BE2C (cell line): ENCODE results near the gene PLXNC1.

Experiments used
- DNase-seq: peaks from one replicate; pipeline ENCODE4 v3.0.0-alpha.2; 2020
- H3K27me3 ChIP-seq: fragments of 250-450 bp; sonication (Bioruptor Pico); 2 replicates; pipeline ENCODE4 v1.5.1; 2020; ENCODE audit warnings: mild to moderate bottlenecking
- H3K36me3 ChIP-seq: fragments of 250-450 bp; sonication (Bioruptor Pico); 2 replicates; pipeline ENCODE4 v1.5.1; 2020; ENCODE audit warnings: mild to moderate bottlenecking
- H3K4me1 ChIP-seq: fragments of 250-450 bp; sonication (Bioruptor Pico); 2 replicates; pipeline ENCODE4 v1.5.1; 2020
- H3K4me3 ChIP-seq: 2 replicates; pipeline ENCODE4 v1.5.1; 2011; ENCODE audit warnings: low read depth, low read length
- H3K9me3 ChIP-seq: fragments of 250-450 bp; sonication (Bioruptor Pico); 2 replicates; pipeline ENCODE4 v1.5.1; 2020
- TF ChIP-seq, protein P1 (sequence below): IDR thresholded peaks from 2 replicates; pipeline ENCODE4 v1.5.1; 2012; ENCODE audit warnings: mild to moderate bottlenecking, low read depth, low read length

PLXNC1 gene

DNA sequence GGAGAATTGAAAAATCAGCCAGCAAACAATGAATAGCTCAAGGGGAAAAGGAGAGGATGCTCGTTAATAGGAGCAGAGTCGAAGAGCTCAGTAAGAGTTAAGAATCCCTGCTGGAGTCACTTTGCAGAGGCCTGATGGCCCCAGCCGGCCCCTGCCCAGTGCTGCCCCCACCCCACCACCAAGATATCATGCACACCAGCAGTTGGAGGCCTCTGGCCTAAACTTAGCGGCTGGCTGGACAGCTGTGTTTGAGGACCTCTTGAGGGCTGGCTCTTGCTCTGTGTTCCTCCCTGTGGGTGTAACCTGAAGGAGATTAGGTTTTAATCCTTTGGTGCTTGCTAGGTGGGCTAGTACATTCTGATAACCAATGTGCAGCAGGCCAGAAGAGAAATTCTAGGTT is 142.0 kb downstream of the PLXNC1 start:
- TF ChIP-seq, protein P1, sequence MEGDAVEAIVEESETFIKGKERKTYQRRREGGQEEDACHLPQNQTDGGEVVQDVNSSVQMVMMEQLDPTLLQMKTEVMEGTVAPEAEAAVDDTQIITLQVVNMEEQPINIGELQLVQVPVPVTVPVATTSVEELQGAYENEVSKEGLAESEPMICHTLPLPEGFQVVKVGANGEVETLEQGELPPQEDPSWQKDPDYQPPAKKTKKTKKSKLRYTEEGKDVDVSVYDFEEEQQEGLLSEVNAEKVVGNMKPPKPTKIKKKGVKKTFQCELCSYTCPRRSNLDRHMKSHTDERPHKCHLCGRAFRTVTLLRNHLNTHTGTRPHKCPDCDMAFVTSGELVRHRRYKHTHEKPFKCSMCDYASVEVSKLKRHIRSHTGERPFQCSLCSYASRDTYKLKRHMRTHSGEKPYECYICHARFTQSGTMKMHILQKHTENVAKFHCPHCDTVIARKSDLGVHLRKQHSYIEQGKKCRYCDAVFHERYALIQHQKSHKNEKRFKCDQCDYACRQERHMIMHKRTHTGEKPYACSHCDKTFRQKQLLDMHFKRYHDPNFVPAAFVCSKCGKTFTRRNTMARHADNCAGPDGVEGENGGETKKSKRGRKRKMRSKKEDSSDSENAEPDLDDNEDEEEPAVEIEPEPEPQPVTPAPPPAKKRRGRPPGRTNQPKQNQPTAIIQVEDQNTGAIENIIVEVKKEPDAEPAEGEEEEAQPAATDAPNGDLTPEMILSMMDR, result no peak
- H3K9me3 ChIP-seq, result no peaks in the 10 kb centered on the region
- H3K27me3 ChIP-seq, result no peaks in the 10 kb centered on the region
- H3K4me3 ChIP-seq, result no peak overlapping the region
- H3K36me3 ChIP-seq, result no peaks in the 10 kb centered on the region
- peaks cover 35% of the 10 kb centered on the region for H3K4me1 ChIP-seq
- no peak for DNase-seq

DNA sequence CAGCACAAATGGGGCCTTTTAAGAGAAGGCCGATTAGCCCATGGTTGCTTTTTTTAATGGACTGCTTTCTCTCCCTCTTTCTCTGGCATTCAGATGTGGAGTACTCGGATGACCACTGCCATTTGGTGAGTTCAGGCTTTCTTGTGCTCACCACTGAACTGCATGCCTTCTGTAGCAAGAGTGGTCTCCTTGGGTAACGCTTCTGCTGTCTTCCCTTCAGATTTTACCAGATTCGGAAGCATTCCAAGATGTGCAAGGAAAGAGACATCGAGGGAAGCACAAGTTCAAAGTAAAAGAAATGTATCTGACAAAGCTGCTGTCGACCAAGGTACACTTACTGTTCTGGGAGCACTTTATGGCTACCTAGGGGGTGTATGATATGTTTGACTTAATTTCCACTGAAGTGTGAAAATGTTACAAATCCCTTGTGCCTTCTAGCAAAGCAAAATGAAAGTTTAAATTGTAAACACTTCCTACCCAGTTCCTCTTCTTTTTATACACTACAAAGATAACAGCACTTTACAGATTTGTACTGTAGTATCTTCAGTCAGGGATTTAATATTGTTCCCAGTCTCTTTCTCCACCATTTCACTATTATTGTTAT is 148.8 kb downstream of the PLXNC1 start:
- H3K36me3 ChIP-seq, result no peaks in the 10 kb centered on the region; the same call in 1 of the 2 replicates
- no peaks in the 10 kb centered on the region for H3K9me3 ChIP-seq
- H3K4me1 ChIP-seq, result no peaks in the 10 kb centered on the region
- TF ChIP-seq, protein P1, result no peak
- DNase-seq, result no peak
- no peaks in the 10 kb centered on the region for H3K27me3 ChIP-seq
- H3K4me3 ChIP-seq, result no peak overlapping the region

GRCh38 chr12:94297876-94298505 is 149.6 kb downstream of the PLXNC1 start:
- Histone ChIP-seq H3K4me1 (no peaks in the 10 kb centered on the region), H3K9me3 (no peaks in the 10 kb centered on the region), H3K27me3 (no peaks in the 10 kb centered on the region), H3K36me3 (no peaks in the 10 kb centered on the region; the same call in 1 of the 2 replicates), H3K4me3 (no peak overlapping the region)
- DNase-seq, result no peak
- TF ChIP-seq, protein P1, result no peak

DNA sequence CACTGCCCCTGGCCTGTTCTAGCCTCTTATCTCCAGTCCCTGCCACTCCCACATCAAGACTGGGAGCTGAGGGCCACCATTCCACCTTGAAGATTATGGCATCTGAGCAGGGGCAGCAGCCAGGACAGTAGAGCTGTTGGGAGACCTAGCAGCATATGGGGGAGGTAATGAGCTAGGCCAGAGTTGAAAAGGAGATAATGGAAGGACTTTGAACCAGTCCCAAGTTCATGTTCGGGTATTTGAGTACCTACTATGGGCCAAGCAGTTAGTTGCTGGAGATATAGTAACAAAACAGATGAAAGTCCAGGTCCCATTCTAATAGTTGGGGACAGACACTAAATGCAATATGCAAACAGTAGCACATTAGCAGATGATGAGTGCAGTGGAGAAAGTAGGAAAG is 151.5 kb downstream of the PLXNC1 start:
- no peak for DNase-seq
- Histone ChIP-seq H3K9me3 (no peaks in the 10 kb centered on the region), H3K36me3 (no peaks in the 10 kb centered on the region; the same call in 1 of the 2 replicates), H3K27me3 (no peaks in the 10 kb centered on the region), H3K4me1 (no peaks in the 10 kb centered on the region), H3K4me3 (no peak overlapping the region)
- TF ChIP-seq, protein P1, result no peak

- no peaks in the 10 kb centered on the region for H3K9me3 ChIP-seq
- no peak for DNase-seq
- no peak overlapping the region for H3K4me3 ChIP-seq
- H3K4me1 ChIP-seq, result no peaks in the 10 kb centered on the region
- no peaks in the 10 kb centered on the region for H3K27me3 ChIP-seq
- TF ChIP-seq, protein P1, result no peak
- H3K36me3 ChIP-seq, result peaks cover 11% of the 10 kb centered on the region; the same call in 1 of the 2 replicates
Measured at GRCh38 chr12:94304012-94304411, 155.6 kb downstream of the PLXNC1 start.

DNA sequence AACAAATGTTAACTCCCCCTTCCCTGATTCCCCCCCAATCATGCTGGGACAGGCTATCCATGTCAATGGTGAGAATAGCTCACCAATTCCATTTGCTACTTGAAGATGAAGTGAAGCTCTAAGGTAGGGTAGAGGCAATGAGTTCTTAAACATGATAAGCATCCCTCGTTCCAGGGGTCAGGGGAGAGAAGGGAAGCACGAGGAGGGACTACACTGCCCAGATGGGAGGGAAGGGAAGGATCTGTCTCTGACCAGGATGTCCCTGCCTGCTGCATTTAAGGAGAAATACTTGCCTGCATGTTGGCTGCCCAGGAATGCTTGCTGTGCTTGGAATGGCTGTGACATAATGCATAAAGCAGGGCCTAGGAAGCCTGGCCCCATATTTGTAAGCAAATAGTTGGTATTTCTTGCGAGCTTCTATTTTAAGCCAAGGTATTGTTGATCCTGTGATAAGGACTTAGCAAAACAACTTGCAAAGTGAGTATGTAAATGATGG is 156.2 kb downstream of the PLXNC1 start:
- Histone ChIP-seq H3K36me3 (peaks cover 11% of the 10 kb centered on the region; the same call in 1 of the 2 replicates), H3K27me3 (no peaks in the 10 kb centered on the region), H3K9me3 (no peaks in the 10 kb centered on the region), H3K4me3 (no peak overlapping the region), H3K4me1 (no peaks in the 10 kb centered on the region)
- no peak for DNase-seq
- TF ChIP-seq, protein P1, result no peak
